ENCODE data around the gene TGM6. TPM values are rescaled to one million over a fixed set of nuclear protein-coding genes. Genes with fewer than 3 reads are reported as not detected.

The TGM6 gene
- total RNA-seq, 1 experiment from 2014 or later: not detected

DNA sequence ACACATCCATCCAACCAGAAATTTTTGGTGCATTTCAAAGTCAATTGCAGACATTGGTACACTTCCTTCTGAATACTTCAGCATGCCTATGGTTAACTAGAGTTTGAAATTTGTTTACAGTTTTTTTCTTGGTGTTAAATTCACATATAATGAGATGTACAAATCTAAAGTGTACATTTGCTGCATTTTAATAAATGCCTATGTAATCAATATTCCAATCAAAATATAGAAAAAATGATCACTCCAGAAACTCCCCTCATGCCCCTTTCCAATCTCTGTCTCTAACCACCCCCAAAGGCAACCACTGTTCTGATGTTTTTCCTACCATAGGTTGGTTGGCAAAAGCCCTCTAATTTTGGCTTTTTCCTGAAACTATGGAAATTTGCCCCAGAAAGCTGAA is 7.6 kb upstream of the TGM6 start:
- H3K27me3 ChIP-seq (ENCODE audit: insufficient read depth, low read length): no peaks in the 10 kb centered on the region
- no peaks in the 10 kb centered on the region for H3K4me1 Mint-ChIP-seq
- H4K20me1 ChIP-seq (ENCODE audit: control insufficient read depth, insufficient read depth, insufficient read length): no peaks in the 10 kb centered on the region
- no peaks in the 10 kb centered on the region for H3K9me3 ChIP-seq (ENCODE audit: control insufficient read depth, low read depth, low read length)
- DNase-seq: no peak
- H2AFZ ChIP-seq (ENCODE audit: low read length): no peak overlapping the region
- H4K5ac ChIP-seq (ENCODE audit: insufficient read length, low read depth, low read length): no peak overlapping the region
- H3K14ac ChIP-seq (ENCODE audit: insufficient read depth, low read length): no peak overlapping the region
- H3K27me3 Mint-ChIP-seq (ENCODE audit: low read depth): peaks cover 7% of the 10 kb centered on the region
- H3K18ac ChIP-seq (ENCODE audit: insufficient read length, low read depth, low read length): no peak overlapping the region
- H3K4me3 Mint-ChIP-seq: no peak overlapping the region
- H2BK12ac ChIP-seq (ENCODE audit: insufficient read length, low read depth, low read length): no peak overlapping the region
- no peak overlapping the region for H3K27ac ChIP-seq (ENCODE audit: insufficient read length, low read depth, low read length)
- H2BK20ac ChIP-seq (ENCODE audit: low read depth, low read length, poor library complexity, severe bottlenecking): no peak overlapping the region
- no peaks in the 10 kb centered on the region for H3K79me1 ChIP-seq (ENCODE audit: insufficient read depth, low read depth, low read length, poor library complexity, severe bottlenecking)
- no peak overlapping the region for H3T11ph ChIP-seq (ENCODE audit: low read length)
- H3K4me1 ChIP-seq (ENCODE audit: insufficient read depth, low read length): no peaks in the 10 kb centered on the region
- no peak overlapping the region for H4K8ac ChIP-seq (replicated peaks; ENCODE audit: insufficient read length, low read depth, low read length)
- TF ChIP-seq CTCF (conservative IDR thresholded peaks at IDR 0.05): no peak
- no peak overlapping the region for H3K4ac ChIP-seq (ENCODE audit: low read depth, low read length)
- no peak overlapping the region for H4K91ac ChIP-seq (ENCODE audit: insufficient read length, low read depth, low read length)
- no peak overlapping the region for H2BK120ac ChIP-seq (ENCODE audit: low read depth, low read length, poor library complexity, severe bottlenecking)
- H3K23me2 ChIP-seq (ENCODE audit: insufficient read length, low read depth, low read length, poor library complexity, severe bottlenecking): no peaks in the 10 kb centered on the region
- H3K27ac Mint-ChIP-seq: no peak overlapping the region
- no peak overlapping the region for H2AK5ac ChIP-seq (ENCODE audit: insufficient read length, low read length)
- H3K36me3 Mint-ChIP-seq (ENCODE audit: insufficient read depth in 1 of 3, low read depth in 3 of 3): no peaks in the 10 kb centered on the region
- H3K23ac ChIP-seq (ENCODE audit: insufficient read length, low read depth, low read length): no peak overlapping the region
- H3K56ac ChIP-seq (ENCODE audit: insufficient read length, low read depth, low read length): no peak overlapping the region
- H3K4me2 ChIP-seq (ENCODE audit: insufficient read depth, insufficient read length, low read length): no peak overlapping the region
- H3K9me3 Mint-ChIP-seq: no peaks in the 10 kb centered on the region; a peak in 1 of 5 replicates
- no peak overlapping the region for H2BK5ac ChIP-seq (ENCODE audit: insufficient read length, low read length)
- no peak overlapping the region for H2BK15ac ChIP-seq (ENCODE audit: low read depth, low read length)
- H3K79me2 ChIP-seq (ENCODE audit: insufficient read depth, low read length): no peaks in the 10 kb centered on the region
- no peak overlapping the region for H3K9ac ChIP-seq (ENCODE audit: extremely low read depth, insufficient read length, low read length)

Data from H9 (cell line).